DOHH2 (cell line): ENCODE measurements around the gene GPR132.

Experiments used
- H3F3A ChIP-seq: fragments of 200-600 bp; sonication (generic), shearing (Covaris generic); 2 replicates; pipeline ENCODE4 v1.6.0; 2016; ENCODE audit warnings: antibody characterized with exemption, mild to moderate bottlenecking; ENCODE audit not compliant: control insufficient read depth, insufficient read depth
- H3K27ac ChIP-seq: fragments of 200-600 bp; sonication (generic); 2 replicates; pipeline ENCODE4 v1.5.1; 2014; ENCODE audit warnings: low read depth, mild to moderate bottlenecking, low read length, moderate library complexity
- H3K27me3 ChIP-seq: fragments of 200-600 bp; sonication (generic); 2 replicates; pipeline ENCODE4 v1.6.1; 2014; ENCODE audit warnings: mild to moderate bottlenecking, low read length, mixed read lengths; ENCODE audit not compliant: control insufficient read depth
- H3K36me3 ChIP-seq: fragments of 200-600 bp; sonication (generic); 2 replicates; pipeline ENCODE4 v1.6.1; 2014; ENCODE audit warnings: mild to moderate bottlenecking, low read length, moderate library complexity, mixed read lengths; ENCODE audit not compliant: control insufficient read depth
- H3K4me1 ChIP-seq: fragments of 200-600 bp; sonication (generic); 2 replicates; pipeline ENCODE4 v1.6.1; 2014; ENCODE audit warnings: mild to moderate bottlenecking, low read length, mixed read lengths; ENCODE audit not compliant: control insufficient read depth
- H3K4me2 ChIP-seq: fragments of 200-600 bp; sonication (generic); 2 replicates; pipeline ENCODE4 v1.6.0; 2014; ENCODE audit warnings: mild to moderate bottlenecking, low read length, moderate library complexity
- H3K4me3 ChIP-seq: fragments of 200-600 bp; sonication (generic); 2 replicates; pipeline ENCODE4 v1.5.1; 2014; ENCODE audit warnings: mild to moderate bottlenecking, low read length, mixed read lengths
- H3K79me2 ChIP-seq: fragments of 200-600 bp; sonication (generic); 2 replicates; pipeline ENCODE4 v1.6.1; 2014; ENCODE audit warnings: mild to moderate bottlenecking, low read length, mixed read lengths; ENCODE audit not compliant: control insufficient read depth
- H3K9me2 ChIP-seq: fragments of 200-600 bp; sonication (generic); replicated peaks from 2 replicates; pipeline ENCODE4 v1.6.1; 2014; ENCODE audit warnings: mild to moderate bottlenecking, low read length, mixed read lengths; ENCODE audit not compliant: control insufficient read depth
- H3K9me3 ChIP-seq: fragments of 200-600 bp; sonication (generic); 2 replicates; pipeline ENCODE4 v1.6.1; 2014; ENCODE audit warnings: antibody characterized with exemption, low read length, mixed read lengths; ENCODE audit not compliant: control insufficient read depth, insufficient read depth
- H4K20me1 ChIP-seq: fragments of 200-600 bp; sonication (generic); 2 replicates; pipeline ENCODE4 v1.6.0; 2014; ENCODE audit warnings: low read depth, mild to moderate bottlenecking, antibody characterized with exemption, low read length, moderate library complexity; ENCODE audit not compliant: control insufficient read depth, insufficient read depth
- EZH2phosphoT487 ChIP-seq: fragments of 200-600 bp; sonication (generic); IDR thresholded peaks from 2 replicates; pipeline ENCODE4 v1.6.1; 2017; ENCODE audit warnings: borderline replicate concordance, mild to moderate bottlenecking, antibody characterized with exemption, low read length, moderate library complexity, mixed read lengths
- TF ChIP-seq, protein P1 (sequence below): fragments of 200-600 bp; sonication (generic); IDR thresholded peaks from one replicate; pipeline ENCODE4 v1.5.1; 2014; ENCODE audit warnings: antibody characterized with exemption, mild to moderate bottlenecking, low read depth, low read length; ENCODE audit not compliant: poor library complexity, severe bottlenecking

The GPR132 gene

GRCh38 chr14:105071942-105072341, 6.7 kb upstream of the GPR132 start:
- Histone ChIP-seq H3K9me2 (no peaks in the 10 kb centered on the region), H3K36me3 (no peaks in the 10 kb centered on the region), H3K79me2 (no peaks in the 10 kb centered on the region), H3K27me3 (peaks cover 20% of the 10 kb centered on the region), H3K27ac (no peak overlapping the region), H3K4me2 (no peak overlapping the region), H3K4me3 (no peak overlapping the region), H4K20me1 (no peaks in the 10 kb centered on the region), H3K9me3 (no peaks in the 10 kb centered on the region), H3F3A (no peaks in the 10 kb centered on the region), H3K4me1 (peaks cover 33% of the 10 kb centered on the region)
- TF ChIP-seq EZH2phosphoT487 = no peak
- TF ChIP-seq, protein P1, sequence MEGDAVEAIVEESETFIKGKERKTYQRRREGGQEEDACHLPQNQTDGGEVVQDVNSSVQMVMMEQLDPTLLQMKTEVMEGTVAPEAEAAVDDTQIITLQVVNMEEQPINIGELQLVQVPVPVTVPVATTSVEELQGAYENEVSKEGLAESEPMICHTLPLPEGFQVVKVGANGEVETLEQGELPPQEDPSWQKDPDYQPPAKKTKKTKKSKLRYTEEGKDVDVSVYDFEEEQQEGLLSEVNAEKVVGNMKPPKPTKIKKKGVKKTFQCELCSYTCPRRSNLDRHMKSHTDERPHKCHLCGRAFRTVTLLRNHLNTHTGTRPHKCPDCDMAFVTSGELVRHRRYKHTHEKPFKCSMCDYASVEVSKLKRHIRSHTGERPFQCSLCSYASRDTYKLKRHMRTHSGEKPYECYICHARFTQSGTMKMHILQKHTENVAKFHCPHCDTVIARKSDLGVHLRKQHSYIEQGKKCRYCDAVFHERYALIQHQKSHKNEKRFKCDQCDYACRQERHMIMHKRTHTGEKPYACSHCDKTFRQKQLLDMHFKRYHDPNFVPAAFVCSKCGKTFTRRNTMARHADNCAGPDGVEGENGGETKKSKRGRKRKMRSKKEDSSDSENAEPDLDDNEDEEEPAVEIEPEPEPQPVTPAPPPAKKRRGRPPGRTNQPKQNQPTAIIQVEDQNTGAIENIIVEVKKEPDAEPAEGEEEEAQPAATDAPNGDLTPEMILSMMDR = no peak

- H3K9me2 ChIP-seq = no peaks in the 10 kb centered on the region
- no peaks in the 10 kb centered on the region for H4K20me1 ChIP-seq
- H3K9me3 ChIP-seq = no peaks in the 10 kb centered on the region
- H3K4me1 ChIP-seq = peaks cover 32% of the 10 kb centered on the region
- TF ChIP-seq, protein P1 = no peak
- H3F3A ChIP-seq = no peaks in the 10 kb centered on the region
- no peaks in the 10 kb centered on the region for H3K79me2 ChIP-seq
- no peak overlapping the region for H3K4me2 ChIP-seq
- H3K36me3 ChIP-seq = no peaks in the 10 kb centered on the region
- no peak overlapping the region for H3K27ac ChIP-seq
- no peak overlapping the region for H3K4me3 ChIP-seq
- peaks cover 20% of the 10 kb centered on the region for H3K27me3 ChIP-seq
Measured at GRCh38 chr14:105071326-105071725, 6.1 kb upstream of the GPR132 start.

DNA sequence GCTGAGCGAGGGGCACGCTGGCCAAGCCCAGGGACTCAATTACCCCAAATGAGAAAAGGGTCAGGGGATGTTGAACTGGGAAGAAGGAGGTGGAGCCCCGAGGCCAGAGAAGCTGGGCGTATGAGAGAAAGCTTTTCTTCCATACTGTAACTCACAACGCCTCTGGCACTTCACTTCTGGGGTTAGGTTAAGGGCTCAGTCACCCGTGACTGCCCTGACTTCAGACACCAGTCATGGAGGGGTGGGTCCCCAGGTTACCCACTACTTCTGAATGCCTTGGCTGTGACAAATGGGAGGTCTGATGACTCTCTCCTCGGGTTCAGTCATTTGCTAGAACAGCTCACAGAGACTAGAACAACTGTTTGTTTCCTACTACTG, 5.5 kb upstream of the GPR132 start:
- H3K4me2 ChIP-seq = 0 out of 2 replicates have a peak overlapping the region, but pooled peaks have one; percentile 44

More for the DNA sequence above, 5.5 kb upstream of the GPR132 start:
- no peaks in the 10 kb centered on the region for H3F3A ChIP-seq
- no peaks in the 10 kb centered on the region for H3K79me2 ChIP-seq
- no peak overlapping the region for H3K27ac ChIP-seq
- H3K27me3 ChIP-seq = peaks cover 20% of the 10 kb centered on the region
- H3K9me2 ChIP-seq = no peaks in the 10 kb centered on the region
- no peaks in the 10 kb centered on the region for H4K20me1 ChIP-seq
- H3K9me3 ChIP-seq = no peaks in the 10 kb centered on the region
- H3K4me3 ChIP-seq = no peak overlapping the region
- TF ChIP-seq, protein P1 = no peak
- TF ChIP-seq EZH2phosphoT487 = no peak
- H3K4me1 ChIP-seq = peaks cover 34% of the 10 kb centered on the region
- no peaks in the 10 kb centered on the region for H3K36me3 ChIP-seq
